HepG2 (cell line): ENCODE results near the gene TBC1D10B. TPM values are rescaled to one million over a fixed set of nuclear protein-coding genes. Genes with fewer than 3 reads are reported as not detected.
A peak's percentile ranks its signal among the peaks of the same experiment; 100 is the strongest.

ENCODE experiments used
- DR1 ChIP-seq: sonication (generic); formaldehyde crosslinking; IDR thresholded peaks from 2 replicates; pipeline ENCODE4 v1.8.0; 2021; ENCODE audit warnings: mild to moderate bottlenecking, missing genetic modification reagents, inconsistent platforms
- EED ChIP-seq: sonication (generic); formaldehyde crosslinking; IDR thresholded peaks from 2 replicates; pipeline ENCODE4 v1.5.0; 2020; ENCODE audit warnings: mild to moderate bottlenecking, missing genetic modification reagents
- ETV6 ChIP-seq: sonication (generic); formaldehyde crosslinking; conservative IDR thresholded peaks from 2 replicates; pipeline ENCODE4 v1.4.0; 2020; ENCODE audit warnings: missing genetic modification reagents
- FOXK2 ChIP-seq: fragments of 450-650 bp; IDR thresholded peaks from 2 replicates; pipeline ENCODE4 v1.6.1; 2016
- HNRNPL ChIP-seq: fragments of 200-400 bp; formaldehyde crosslinking; IDR thresholded peaks from 2 replicates; pipeline ENCODE4 v1.6.1; 2017; ENCODE audit warnings: mild to moderate bottlenecking, low read depth, low read length
- IKZF4 ChIP-seq: sonication (generic); formaldehyde crosslinking; IDR thresholded peaks from 2 replicates; pipeline ENCODE4 v1.5.1; 2020; ENCODE audit warnings: borderline replicate concordance, mild to moderate bottlenecking, low read depth, missing genetic modification reagents; ENCODE audit errors: not compliant biosample characterization
- KAT7 ChIP-seq: IDR thresholded peaks from 2 replicates; pipeline ENCODE4 v1.6.1; 2018; ENCODE audit warnings: borderline replicate concordance, missing compliant biosample characterization
- MBNL3 ChIP-seq: fragments of 250-450 bp; sonication (Bioruptor Pico); conservative IDR thresholded peaks from 2 replicates; pipeline ENCODE4 v1.8.0; 2022; ENCODE audit warnings: mild to moderate bottlenecking, inconsistent platforms
- NFE2L2 ChIP-seq: fragments of 150-350 bp; IDR thresholded peaks from 2 replicates; pipeline ENCODE4 v1.6.1; 2014; ENCODE audit warnings: low read length
- PHF8 ChIP-seq: sonication (generic); formaldehyde crosslinking; IDR thresholded peaks from 2 replicates; pipeline ENCODE4 v1.5.0; 2020; ENCODE audit warnings: missing genetic modification reagents
- SP140L ChIP-seq: sonication (generic); formaldehyde crosslinking; IDR thresholded peaks from 2 replicates; pipeline ENCODE4 v1.4.0; 2020; ENCODE audit warnings: missing genetic modification reagents, borderline replicate concordance
- TAF1 ChIP-seq: sonication (generic); formaldehyde crosslinking; IDR thresholded peaks from 2 replicates; pipeline ENCODE4 v1.4.0; 2020; ENCODE audit warnings: missing genetic modification reagents
- THAP11 ChIP-seq: IDR thresholded peaks from 2 replicates; pipeline ENCODE4 v1.6.1; 2016; ENCODE audit warnings: missing biosample characterization, missing genetic modification reagents
- U2AF2 ChIP-seq: fragments of 200-400 bp; formaldehyde crosslinking; IDR thresholded peaks from 2 replicates; pipeline ENCODE4 v1.6.1; 2017; ENCODE audit warnings: low read depth, mild to moderate bottlenecking, low read length
- WIZ ChIP-seq: sonication (generic); formaldehyde crosslinking; IDR thresholded peaks from 2 replicates; pipeline ENCODE4 v1.5.1; 2020; ENCODE audit warnings: mild to moderate bottlenecking, missing genetic modification reagents
- ZBTB3 ChIP-seq: sonication (generic); formaldehyde crosslinking; IDR thresholded peaks from 2 replicates; pipeline ENCODE4 v1.4.0; 2020; ENCODE audit warnings: low read depth, mild to moderate bottlenecking, moderate library complexity, missing genetic modification reagents, borderline replicate concordance
- ZNF136 ChIP-seq: sonication (generic); formaldehyde crosslinking; IDR thresholded peaks from 2 replicates; pipeline ENCODE4 v1.8.1; 2022; ENCODE audit warnings: low read depth, mild to moderate bottlenecking, moderate library complexity, missing genetic modification reagents
- ZNF44 ChIP-seq: sonication (generic); formaldehyde crosslinking; IDR thresholded peaks from 2 replicates; pipeline ENCODE4 v1.5.1; 2020; ENCODE audit warnings: mild to moderate bottlenecking, missing genetic modification reagents
- ZNF564 ChIP-seq: sonication (generic); formaldehyde crosslinking; IDR thresholded peaks from 2 replicates; pipeline ENCODE4 v1.8.1; 2023; ENCODE audit warnings: mild to moderate bottlenecking, missing genetic modification reagents
- ZNF788 ChIP-seq: sonication (generic); formaldehyde crosslinking; IDR thresholded peaks from 2 replicates; pipeline ENCODE4 v1.5.0; 2020; ENCODE audit warnings: mild to moderate bottlenecking, missing genetic modification reagents, borderline replicate concordance
- polyA plus RNA-seq, 8 experiments: library from polyadenylated mRNA; depleted of rRNA in 3 of 8; stranded (reverse) in 7 of 8; unstranded in 1 of 8; fragments of >200 nt; fragmentation: Illumina TruSeq in 4 of 8; extraction: Trizol in 4 of 8; gene quantifications; 2 replicates each; pipeline versions ENCODE4 v1.2.1 to v1.2.3, GENCODE V29; 2011 to 2016; ENCODE audit warnings: low read depth in 4 of 8, missing spikeins in 1 of 8, mixed read lengths in 1 of 8; ENCODE audit not compliant: insufficient read depth in 1 of 8
- total RNA-seq, 5 experiments: library from RNA; depleted of rRNA; stranded (reverse); fragments of >200 nt; fragmentation: Illumina TruSeq; extraction: Trizol; gene quantifications; 2 replicates each; pipeline ENCODE4 v1.2.3, GENCODE V29; 2016; ENCODE audit warnings: low read depth in 1 of 5
- TF ChIP-seq, protein P1 (sequence below): IDR thresholded peaks from 2 replicates; pipeline ENCODE4 v1.6.1; 2016; ENCODE audit warnings: mild to moderate bottlenecking, missing biosample characterization, missing genetic modification reagents
- TF ChIP-seq, protein P2 (sequence below): IDR thresholded peaks from 2 replicates; pipeline ENCODE4 v1.6.1; 2012; ENCODE audit warnings: inconsistent platforms
- TF ChIP-seq, protein P3 (sequence below), 2 experiments: sonication (generic) in 1 of 2; formaldehyde crosslinking in 1 of 2; IDR thresholded peaks; 2 replicates each; pipeline versions ENCODE4 v1.4.0 to v1.6.1; 2018 to 2020; ENCODE audit warnings: missing genetic modification reagents in 2 of 2, borderline replicate concordance in 1 of 2, low read depth in 1 of 2, mild to moderate bottlenecking in 1 of 2, missing biosample characterization in 1 of 2
- TF ChIP-seq, protein P4 (sequence below): sonication (generic); formaldehyde crosslinking; IDR thresholded peaks from 2 replicates; pipeline ENCODE4 v1.5.1; 2020; ENCODE audit warnings: mild to moderate bottlenecking, missing genetic modification reagents, moderate library complexity

TBC1D10B gene
- total and polyA plus RNA-seq, 2 of the 13 experiments (the other 11 are each of a cell fraction or from before 2014, with no cell fraction given) = 15.7 to 24.8 TPM

DNA sequence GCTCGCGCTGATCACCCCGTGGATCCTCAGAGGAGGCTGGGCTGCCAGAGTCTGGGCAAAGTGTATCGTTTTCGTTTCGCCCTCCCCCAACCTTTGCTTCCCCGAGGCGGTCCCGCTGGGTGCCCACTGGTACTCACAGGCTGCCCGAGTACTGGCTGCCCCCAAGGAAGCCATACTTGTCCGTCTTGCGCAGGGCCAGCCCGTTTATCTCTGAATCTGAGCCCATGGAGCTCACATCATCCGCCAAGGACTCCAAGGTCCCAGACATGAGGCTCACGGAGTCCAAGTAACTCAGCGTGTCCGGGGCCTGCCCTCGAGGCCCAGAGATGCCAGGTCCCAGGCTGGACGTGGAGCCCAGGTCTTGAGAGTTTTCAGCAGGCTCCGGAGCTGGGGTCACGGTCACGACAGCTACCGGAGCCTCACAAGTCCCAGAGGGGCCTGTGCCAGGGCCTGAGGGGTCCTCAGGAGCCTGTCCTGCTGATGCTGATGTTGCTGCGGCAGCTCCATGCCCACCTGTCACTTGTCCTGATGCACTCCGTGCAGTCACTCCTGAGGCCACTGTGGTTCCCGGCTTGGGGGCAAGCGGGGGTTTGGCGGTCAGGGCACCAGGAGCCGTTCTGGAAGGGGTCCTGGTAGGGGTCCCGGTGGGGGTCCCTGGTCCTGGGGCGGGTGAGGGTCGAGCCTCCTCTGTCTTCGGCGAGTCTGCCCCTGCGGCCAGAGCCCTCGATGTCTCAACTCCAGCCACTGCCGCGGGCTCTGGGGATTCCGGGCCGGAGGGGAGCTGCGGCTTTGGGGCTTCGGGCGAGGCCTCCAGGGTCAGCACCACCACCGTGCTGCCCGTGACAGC lies 980 bp downstream of the TBC1D10B start (continued):
- TF ChIP-seq MBNL3 (CRISPR knock-in tag) = no peak
- TF ChIP-seq, protein P1, sequence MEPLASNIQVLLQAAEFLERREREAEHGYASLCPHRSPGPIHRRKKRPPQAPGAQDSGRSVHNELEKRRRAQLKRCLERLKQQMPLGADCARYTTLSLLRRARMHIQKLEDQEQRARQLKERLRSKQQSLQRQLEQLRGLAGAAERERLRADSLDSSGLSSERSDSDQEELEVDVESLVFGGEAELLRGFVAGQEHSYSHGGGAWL (CRISPR knock-in tag) = peak; percentile 44; the same call in 1 of the 2 replicates
- no peak for TF ChIP-seq SP140L (CRISPR knock-in tag)
- TF ChIP-seq IKZF4 (CRISPR knock-in tag) = peak; percentile 54
- 0 out of 2 replicates have a peak, but pooled peaks have one; percentile 35 for TF ChIP-seq EED (CRISPR knock-in tag)
- no peak for TF ChIP-seq U2AF2
- TF ChIP-seq WIZ = no peak
- TF ChIP-seq DR1 (CRISPR knock-in tag) = 0 out of 2 replicates have a peak, but pooled peaks have one; percentile 19
- peak; percentile 32; the same call in 1 of the 2 replicates for TF ChIP-seq TAF1
- peak; percentile 72 for TF ChIP-seq HNRNPL
- no peak for TF ChIP-seq ZBTB3 (CRISPR knock-in tag)
- TF ChIP-seq, protein P2, sequence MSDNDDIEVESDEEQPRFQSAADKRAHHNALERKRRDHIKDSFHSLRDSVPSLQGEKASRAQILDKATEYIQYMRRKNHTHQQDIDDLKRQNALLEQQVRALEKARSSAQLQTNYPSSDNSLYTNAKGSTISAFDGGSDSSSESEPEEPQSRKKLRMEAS = peak; percentile 42; the same call in 1 of the 2 replicates
- no peak for TF ChIP-seq ZNF136 (CRISPR knock-in tag)
- TF ChIP-seq ZNF44 (CRISPR knock-in tag) = peak; percentile 90; the same call in 1 of the 2 replicates
- TF ChIP-seq FOXK2 = no peak
- TF ChIP-seq ZNF788 (CRISPR knock-in tag) = 0 out of 2 replicates have a peak, but pooled peaks have one; percentile 12
- TF ChIP-seq, protein P3, sequence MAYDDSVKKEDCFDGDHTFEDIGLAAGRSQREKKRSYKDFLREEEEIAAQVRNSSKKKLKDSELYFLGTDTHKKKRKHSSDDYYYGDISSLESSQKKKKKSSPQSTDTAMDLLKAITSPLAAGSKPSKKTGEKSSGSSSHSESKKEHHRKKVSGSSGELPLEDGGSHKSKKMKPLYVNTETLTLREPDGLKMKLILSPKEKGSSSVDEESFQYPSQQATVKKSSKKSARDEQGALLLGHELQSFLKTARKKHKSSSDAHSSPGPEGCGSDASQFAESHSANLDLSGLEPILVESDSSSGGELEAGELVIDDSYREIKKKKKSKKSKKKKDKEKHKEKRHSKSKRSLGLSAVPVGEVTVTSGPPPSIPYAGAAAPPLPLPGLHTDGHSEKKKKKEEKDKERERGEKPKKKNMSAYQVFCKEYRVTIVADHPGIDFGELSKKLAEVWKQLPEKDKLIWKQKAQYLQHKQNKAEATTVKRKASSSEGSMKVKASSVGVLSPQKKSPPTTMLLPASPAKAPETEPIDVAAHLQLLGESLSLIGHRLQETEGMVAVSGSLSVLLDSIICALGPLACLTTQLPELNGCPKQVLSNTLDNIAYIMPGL (CRISPR knock-in tag; IDR thresholded peaks at IDR 0.05; ENCODE audit: borderline replicate concordance in 1 of 2, low read depth in 1 of 2) = peak; percentile 21 to 27; a peak in 1 of 4 replicates
- TF ChIP-seq PHF8 (CRISPR knock-in tag) = peak; percentile 33; the same call in 1 of the 2 replicates
- no peak for TF ChIP-seq THAP11 (CRISPR knock-in tag)
- TF ChIP-seq ZNF564 (CRISPR knock-in tag) = no peak
- TF ChIP-seq, protein P4, sequence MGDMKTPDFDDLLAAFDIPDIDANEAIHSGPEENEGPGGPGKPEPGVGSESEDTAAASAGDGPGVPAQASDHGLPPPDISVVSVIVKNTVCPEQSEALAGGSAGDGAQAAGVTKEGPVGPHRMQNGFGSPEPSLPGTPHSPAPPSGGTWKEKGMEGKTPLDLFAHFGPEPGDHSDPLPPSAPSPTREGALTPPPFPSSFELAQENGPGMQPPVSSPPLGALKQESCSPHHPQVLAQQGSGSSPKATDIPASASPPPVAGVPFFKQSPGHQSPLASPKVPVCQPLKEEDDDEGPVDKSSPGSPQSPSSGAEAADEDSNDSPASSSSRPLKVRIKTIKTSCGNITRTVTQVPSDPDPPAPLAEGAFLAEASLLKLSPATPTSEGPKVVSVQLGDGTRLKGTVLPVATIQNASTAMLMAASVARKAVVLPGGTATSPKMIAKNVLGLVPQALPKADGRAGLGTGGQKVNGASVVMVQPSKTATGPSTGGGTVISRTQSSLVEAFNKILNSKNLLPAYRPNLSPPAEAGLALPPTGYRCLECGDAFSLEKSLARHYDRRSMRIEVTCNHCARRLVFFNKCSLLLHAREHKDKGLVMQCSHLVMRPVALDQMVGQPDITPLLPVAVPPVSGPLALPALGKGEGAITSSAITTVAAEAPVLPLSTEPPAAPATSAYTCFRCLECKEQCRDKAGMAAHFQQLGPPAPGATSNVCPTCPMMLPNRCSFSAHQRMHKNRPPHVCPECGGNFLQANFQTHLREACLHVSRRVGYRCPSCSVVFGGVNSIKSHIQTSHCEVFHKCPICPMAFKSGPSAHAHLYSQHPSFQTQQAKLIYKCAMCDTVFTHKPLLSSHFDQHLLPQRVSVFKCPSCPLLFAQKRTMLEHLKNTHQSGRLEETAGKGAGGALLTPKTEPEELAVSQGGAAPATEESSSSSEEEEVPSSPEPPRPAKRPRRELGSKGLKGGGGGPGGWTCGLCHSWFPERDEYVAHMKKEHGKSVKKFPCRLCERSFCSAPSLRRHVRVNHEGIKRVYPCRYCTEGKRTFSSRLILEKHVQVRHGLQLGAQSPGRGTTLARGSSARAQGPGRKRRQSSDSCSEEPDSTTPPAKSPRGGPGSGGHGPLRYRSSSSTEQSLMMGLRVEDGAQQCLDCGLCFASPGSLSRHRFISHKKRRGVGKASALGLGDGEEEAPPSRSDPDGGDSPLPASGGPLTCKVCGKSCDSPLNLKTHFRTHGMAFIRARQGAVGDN (CRISPR knock-in tag) = peak; percentile 66
- TF ChIP-seq KAT7 (CRISPR knock-in tag) = no peak; the same call in 1 of the 2 replicates
- no peak for TF ChIP-seq NFE2L2
- TF ChIP-seq ETV6 (CRISPR knock-in tag) = no peak
